ENCODE data around the gene PSMC6.

DNA sequence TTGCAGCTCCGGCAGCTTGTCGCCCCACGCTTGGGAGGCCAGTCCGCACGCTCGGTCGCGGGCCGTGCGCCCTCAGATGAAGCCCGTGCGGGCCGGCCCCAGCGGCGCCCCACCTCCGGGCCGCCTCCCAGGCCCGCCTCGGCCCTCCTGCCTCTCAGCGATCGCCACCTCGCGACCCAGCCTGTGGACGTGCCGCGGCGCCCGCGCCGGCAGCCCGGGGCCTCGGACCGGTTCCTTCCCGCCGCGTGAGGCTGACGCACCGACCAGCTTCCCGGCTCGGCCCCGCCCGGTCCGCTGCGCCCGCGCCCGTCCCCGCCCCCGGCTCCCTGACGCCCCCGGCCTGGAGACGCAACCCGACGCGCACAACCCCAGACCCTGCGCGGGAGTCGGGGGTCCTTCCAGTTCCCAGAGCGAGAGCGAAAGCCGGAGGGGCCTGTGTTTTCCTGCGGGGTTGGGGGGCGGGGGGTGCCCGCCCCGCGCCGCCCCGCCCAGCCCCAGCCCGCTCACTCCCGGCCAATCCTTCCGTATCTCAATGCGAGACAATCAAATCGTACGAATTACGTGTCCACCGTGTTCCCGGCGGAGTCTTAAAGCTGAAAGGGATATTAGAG lies 11.4 kb upstream of the PSMC6 start, which contains the start of gene ERO1A:
- TF ChIP-seq, protein P1, sequence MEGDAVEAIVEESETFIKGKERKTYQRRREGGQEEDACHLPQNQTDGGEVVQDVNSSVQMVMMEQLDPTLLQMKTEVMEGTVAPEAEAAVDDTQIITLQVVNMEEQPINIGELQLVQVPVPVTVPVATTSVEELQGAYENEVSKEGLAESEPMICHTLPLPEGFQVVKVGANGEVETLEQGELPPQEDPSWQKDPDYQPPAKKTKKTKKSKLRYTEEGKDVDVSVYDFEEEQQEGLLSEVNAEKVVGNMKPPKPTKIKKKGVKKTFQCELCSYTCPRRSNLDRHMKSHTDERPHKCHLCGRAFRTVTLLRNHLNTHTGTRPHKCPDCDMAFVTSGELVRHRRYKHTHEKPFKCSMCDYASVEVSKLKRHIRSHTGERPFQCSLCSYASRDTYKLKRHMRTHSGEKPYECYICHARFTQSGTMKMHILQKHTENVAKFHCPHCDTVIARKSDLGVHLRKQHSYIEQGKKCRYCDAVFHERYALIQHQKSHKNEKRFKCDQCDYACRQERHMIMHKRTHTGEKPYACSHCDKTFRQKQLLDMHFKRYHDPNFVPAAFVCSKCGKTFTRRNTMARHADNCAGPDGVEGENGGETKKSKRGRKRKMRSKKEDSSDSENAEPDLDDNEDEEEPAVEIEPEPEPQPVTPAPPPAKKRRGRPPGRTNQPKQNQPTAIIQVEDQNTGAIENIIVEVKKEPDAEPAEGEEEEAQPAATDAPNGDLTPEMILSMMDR (IDR thresholded peaks at IDR 0.05): peak in 2 of 5 experiments; percentile 17
- TF ChIP-seq POLR2A (IDR thresholded peaks at IDR 0.05): peak; percentile 49 to 63

All from tibial nerve (tissue), 3 donors.